Measurements from ENCODE around the gene FAM222B.

FAM222B gene

GRCh38 chr17:28857905-28858800, 15.6 kb upstream of the FAM222B start:
- H3K4me3 ChIP-seq (ENCODE audit: low read depth, low read length): no peak overlapping the region
- TF ChIP-seq, protein P1, sequence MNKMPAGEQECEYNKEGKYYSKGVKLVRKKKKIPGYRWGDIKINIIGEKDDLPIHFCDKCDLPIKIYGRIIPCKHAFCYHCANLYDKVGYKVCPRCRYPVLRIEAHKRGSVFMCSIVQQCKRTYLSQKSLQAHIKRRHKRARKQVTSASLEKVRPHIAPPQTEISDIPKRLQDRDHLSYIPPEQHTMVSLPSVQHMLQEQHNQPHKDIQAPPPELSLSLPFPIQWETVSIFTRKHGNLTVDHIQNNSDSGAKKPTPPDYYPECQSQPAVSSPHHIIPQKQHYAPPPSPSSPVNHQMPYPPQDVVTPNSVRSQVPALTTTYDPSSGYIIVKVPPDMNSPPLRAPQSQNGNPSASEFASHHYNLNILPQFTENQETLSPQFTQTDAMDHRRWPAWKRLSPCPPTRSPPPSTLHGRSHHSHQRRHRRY (tag by site-specific recombination; IDR thresholded peaks at IDR 0.05): no peak
- TF ChIP-seq ZIC2 (tag by site-specific recombination; IDR thresholded peaks at IDR 0.05) (no peak), ZFP37 (tag by site-specific recombination; IDR thresholded peaks at IDR 0.05) (no peak), TRIM28 (IDR thresholded peaks at IDR 0.05; ENCODE audit: borderline replicate concordance, low read length) (no peak), ZNF610 (tag by site-specific recombination; IDR thresholded peaks at IDR 0.05; ENCODE audit: borderline replicate concordance) (no peak), ZNF785 (tag by site-specific recombination; IDR thresholded peaks at IDR 0.05) (no peak), ZBTB1 (tag by site-specific recombination; IDR thresholded peaks at IDR 0.05) (no peak), ZNF473 (tag by site-specific recombination; IDR thresholded peaks at IDR 0.05) (no peak), ZNF76 (tag by site-specific recombination; IDR thresholded peaks at IDR 0.05; ENCODE audit: borderline replicate concordance, low read depth) (no peak), ZNF600 (tag by site-specific recombination; IDR thresholded peaks at IDR 0.05) (no peak), OSR2 (tag by site-specific recombination; IDR thresholded peaks at IDR 0.05) (no peak), ZNF37A (tag by site-specific recombination; IDR thresholded peaks at IDR 0.05) (no peak)
- TF ChIP-seq, protein P2, sequence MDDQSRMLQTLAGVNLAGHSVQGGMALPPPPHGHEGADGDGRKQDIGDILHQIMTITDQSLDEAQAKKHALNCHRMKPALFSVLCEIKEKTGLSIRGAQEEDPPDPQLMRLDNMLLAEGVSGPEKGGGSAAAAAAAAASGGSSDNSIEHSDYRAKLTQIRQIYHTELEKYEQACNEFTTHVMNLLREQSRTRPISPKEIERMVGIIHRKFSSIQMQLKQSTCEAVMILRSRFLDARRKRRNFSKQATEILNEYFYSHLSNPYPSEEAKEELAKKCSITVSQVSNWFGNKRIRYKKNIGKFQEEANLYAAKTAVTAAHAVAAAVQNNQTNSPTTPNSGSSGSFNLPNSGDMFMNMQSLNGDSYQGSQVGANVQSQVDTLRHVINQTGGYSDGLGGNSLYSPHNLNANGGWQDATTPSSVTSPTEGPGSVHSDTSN (CRISPR knock-in tag; IDR thresholded peaks at IDR 0.05): no peak
- TF ChIP-seq, protein P3, sequence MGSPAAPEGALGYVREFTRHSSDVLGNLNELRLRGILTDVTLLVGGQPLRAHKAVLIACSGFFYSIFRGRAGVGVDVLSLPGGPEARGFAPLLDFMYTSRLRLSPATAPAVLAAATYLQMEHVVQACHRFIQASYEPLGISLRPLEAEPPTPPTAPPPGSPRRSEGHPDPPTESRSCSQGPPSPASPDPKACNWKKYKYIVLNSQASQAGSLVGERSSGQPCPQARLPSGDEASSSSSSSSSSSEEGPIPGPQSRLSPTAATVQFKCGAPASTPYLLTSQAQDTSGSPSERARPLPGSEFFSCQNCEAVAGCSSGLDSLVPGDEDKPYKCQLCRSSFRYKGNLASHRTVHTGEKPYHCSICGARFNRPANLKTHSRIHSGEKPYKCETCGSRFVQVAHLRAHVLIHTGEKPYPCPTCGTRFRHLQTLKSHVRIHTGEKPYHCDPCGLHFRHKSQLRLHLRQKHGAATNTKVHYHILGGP (tag by site-specific recombination; IDR thresholded peaks at IDR 0.05): no peak
- H3K36me3 ChIP-seq (ENCODE audit: control insufficient read depth in 2 of 2, insufficient read depth in 1 of 2, low read length in 2 of 2): peaks cover 21 to 49% of the 10 kb centered on the region in 2 experiments
- POLR2A ChIA-PET: interaction anchor here (0.6 to 1.5 kb wide), 4 partner anchors 30 to 138 kb away, joined by 3 to 5 read pairs (median 4); partner anchors contain the start of gene RPL23A
- CTCF ChIA-PET: interaction anchor here (0.6 to 3.1 kb wide), 7 partner anchors 10 to 131 kb away, joined by 3 to 23 read pairs (median 3); partner anchors contain the start of genes DHRS13 and TLCD1
- no peak overlapping the region for H3K27ac ChIP-seq (ENCODE audit: extremely low read depth, low read depth, low read length)
- no peaks in the 10 kb centered on the region for H3K9me3 ChIP-seq (ENCODE audit: control insufficient read depth, insufficient read depth, low read depth, low read length)
- H3K4me1 ChIP-seq (ENCODE audit: control insufficient read depth, insufficient read depth, low read length): peaks cover 4% of the 10 kb centered on the region; the same call in 1 of the 2 replicates

DNA sequence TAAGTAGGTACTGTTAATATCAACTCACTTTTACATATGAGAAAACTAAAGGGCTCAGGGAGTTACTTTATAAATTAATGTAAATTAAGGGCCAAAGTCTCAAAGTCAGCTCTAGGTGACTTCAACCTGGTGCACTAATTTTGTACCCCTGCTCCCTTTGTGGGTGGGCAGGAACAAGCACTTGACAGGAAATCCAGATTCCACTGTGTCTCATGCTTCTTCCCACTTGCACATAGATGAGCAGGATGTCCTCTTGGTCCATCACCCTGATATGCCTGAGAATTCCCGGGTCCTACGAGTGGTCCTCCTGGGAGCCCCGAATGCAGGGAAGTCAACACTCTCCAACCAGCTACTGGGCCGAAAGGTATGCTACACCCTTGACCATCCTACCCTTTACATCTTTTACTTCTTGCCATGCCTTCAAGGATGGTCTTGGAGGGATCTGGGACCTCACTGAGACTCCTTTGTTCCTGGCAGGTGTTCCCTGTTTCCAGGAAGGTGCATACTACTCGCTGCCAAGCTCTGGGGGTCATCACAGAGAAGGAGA, 13.5 kb upstream of the FAM222B start:
- TF ChIP-seq ZBTB20 (tag by site-specific recombination; IDR thresholded peaks at IDR 0.05) (no peak), ZNF354C (tag by site-specific recombination; IDR thresholded peaks at IDR 0.05; ENCODE audit: borderline replicate concordance, low read depth) (no peak), ZBTB48 (tag by site-specific recombination; IDR thresholded peaks at IDR 0.05) (no peak), KLF7 (tag by site-specific recombination; IDR thresholded peaks at IDR 0.05; ENCODE audit: borderline replicate concordance) (no peak), ZNF404 (tag by site-specific recombination; IDR thresholded peaks at IDR 0.05) (no peak)
- Histone ChIP-seq H3K4me3 (ENCODE audit: low read depth, low read length) (no peak overlapping the region), H3K36me3 (ENCODE audit: control insufficient read depth in 2 of 2, insufficient read depth in 1 of 2, low read length in 2 of 2) (peaks cover 21 to 41% of the 10 kb centered on the region in 2 experiments), H3K9me3 (ENCODE audit: control insufficient read depth, insufficient read depth, low read depth, low read length) (no peaks in the 10 kb centered on the region), H3K4me1 (ENCODE audit: control insufficient read depth, insufficient read depth, low read length) (peaks cover 4% of the 10 kb centered on the region; the same call in 1 of the 2 replicates), H3K27ac (ENCODE audit: extremely low read depth, low read depth, low read length) (no peak overlapping the region)
- CTCF ChIA-PET: interaction anchor here (0.6 to 3.1 kb wide), 7 partner anchors 16 to 211 kb away, joined by 3 to 23 read pairs (median 3); no protein-coding TSS in a partner anchor
- POLR2A ChIA-PET: interaction anchor here (0.6 to 1.6 kb wide), 3 partner anchors 14 to 134 kb away, joined by 4 to 7 read pairs (median 6); partner anchors contain the start of gene FAM222B

Data from HEK293 (cell line).